HG02623 (cell line): ENCODE data around the gene ANKRD49.

Source experiments
- ATAC-seq: cut with Tn5 transposase; IDR thresholded peaks from one replicate; pipeline ENCODE4 v1.9.1; 2021; ENCODE audit warnings: moderate library complexity; ENCODE audit not compliant: unreplicated experiment

The ANKRD49 gene

DNA sequence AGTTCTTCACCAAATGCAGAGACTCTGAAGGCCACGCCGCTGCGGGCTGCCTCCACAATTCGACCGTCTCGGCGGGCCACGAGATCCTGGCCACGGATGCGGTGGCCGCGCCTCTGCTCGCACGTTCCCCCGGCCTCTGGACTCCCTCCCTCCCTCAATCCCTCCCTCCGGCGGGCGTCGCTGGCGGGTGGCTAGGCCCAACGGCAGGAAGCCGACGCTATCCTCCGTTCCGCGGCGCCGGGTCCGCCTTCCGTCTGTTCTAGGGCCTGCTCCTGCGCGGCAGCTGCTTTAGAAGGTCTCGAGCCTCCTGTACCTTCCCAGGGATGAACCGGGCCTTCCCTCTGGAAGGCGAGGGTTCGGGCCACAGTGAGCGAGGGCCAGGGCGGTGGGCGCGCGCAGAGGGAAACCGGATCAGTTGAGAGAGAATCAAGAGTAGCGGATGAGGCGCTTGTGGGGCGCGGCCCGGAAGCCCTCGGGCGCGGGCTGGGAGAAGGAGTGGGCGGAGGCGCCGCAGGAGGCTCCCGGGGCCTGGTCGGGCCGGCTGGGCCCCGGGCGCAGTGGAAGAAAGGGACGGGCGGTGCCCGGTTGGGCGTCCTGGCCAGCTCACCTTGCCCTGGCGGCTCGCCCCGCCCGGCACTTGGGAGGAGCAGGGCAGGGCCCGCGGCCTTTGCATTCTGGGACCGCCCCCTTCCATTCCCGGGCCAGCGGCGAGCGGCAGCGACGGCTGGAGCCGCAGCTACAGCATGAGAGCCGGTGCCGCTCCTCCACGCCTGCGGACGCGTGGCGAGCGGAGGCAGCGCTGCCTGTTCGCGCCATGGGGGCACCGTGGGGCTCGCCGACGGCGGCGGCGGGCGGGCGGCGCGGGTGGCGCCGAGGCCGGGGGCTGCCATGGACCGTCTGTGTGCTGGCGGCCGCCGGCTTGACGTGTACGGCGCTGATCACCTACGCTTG is 50.2 kb downstream of the ANKRD49 start, which contains the start of gene FUT4:
Gene FUT4 (plus strand): TSS at position 227 of the 951 bp plus-strand sequence. CDS start 213 bp downstream, at position 440.
- ATAC-seq, result peak; percentile 85

DNA sequence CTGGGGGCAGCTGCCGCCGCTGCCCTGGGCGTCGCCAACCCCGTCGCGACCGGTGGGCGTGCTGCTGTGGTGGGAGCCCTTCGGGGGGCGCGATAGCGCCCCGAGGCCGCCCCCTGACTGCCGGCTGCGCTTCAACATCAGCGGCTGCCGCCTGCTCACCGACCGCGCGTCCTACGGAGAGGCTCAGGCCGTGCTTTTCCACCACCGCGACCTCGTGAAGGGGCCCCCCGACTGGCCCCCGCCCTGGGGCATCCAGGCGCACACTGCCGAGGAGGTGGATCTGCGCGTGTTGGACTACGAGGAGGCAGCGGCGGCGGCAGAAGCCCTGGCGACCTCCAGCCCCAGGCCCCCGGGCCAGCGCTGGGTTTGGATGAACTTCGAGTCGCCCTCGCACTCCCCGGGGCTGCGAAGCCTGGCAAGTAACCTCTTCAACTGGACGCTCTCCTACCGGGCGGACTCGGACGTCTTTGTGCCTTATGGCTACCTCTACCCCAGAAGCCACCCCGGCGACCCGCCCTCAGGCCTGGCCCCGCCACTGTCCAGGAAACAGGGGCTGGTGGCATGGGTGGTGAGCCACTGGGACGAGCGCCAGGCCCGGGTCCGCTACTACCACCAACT is 51.0 kb downstream of the ANKRD49 start:
- ATAC-seq, result no peak

- ATAC-seq, result no peak
These were observed 51.7 kb downstream of the ANKRD49 start for GRCh38 chr11:94545264-94546161.

GRCh38 chr11:94546162-94546470 is 52.3 kb downstream of the ANKRD49 start:
- ATAC-seq, result no peak

DNA sequence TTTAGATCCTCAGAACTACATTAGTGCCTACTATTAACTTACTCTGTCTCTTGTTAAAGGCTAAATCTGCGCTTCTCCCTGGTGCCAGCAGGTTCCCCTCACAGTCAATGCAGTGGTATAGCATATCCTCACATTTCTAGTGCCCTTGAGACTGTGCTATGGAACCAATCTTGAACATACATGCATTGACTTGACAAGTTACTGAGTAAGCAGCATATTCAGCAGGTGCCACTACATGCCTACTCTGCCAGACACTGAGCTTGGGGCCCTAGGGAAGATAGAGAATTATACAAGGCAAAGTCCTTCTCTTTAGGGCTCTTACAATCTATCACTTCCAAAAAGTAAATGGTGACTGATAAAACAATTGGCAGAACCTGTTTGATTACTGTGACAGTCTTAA is 53.1 kb downstream of the ANKRD49 start:
- no peak for ATAC-seq

GRCh38 chr11:94549146-94549545 is 55.4 kb downstream of the ANKRD49 start:
- ATAC-seq, result no peak
